Thyroid gland (tissue), 4 donors: ENCODE measurements around the gene LGALS1.

Experiments
- POLR2A ChIP-seq, 2 donors: fragments of 450-650 bp; IDR thresholded peaks; one replicate each; pipeline ENCODE4 v1.6.1; 2017; ENCODE audit warnings: antibody characterized with exemption in 2 of 2, mild to moderate bottlenecking in 2 of 2, moderate library complexity in 1 of 2
- TF ChIP-seq, protein P1 (sequence below), 6 experiments: fragments of 200-600 bp in 3 of 6; fragments of 450-650 bp in 3 of 6; sonication (generic) in 3 of 6; IDR thresholded peaks; one replicate each; pipeline ENCODE4 v1.5.1; 2016 to 2019; ENCODE audit warnings: antibody characterized with exemption in 6 of 6, mild to moderate bottlenecking in 2 of 6, inconsistent platforms in 1 of 6, moderate library complexity in 1 of 6

DNA sequence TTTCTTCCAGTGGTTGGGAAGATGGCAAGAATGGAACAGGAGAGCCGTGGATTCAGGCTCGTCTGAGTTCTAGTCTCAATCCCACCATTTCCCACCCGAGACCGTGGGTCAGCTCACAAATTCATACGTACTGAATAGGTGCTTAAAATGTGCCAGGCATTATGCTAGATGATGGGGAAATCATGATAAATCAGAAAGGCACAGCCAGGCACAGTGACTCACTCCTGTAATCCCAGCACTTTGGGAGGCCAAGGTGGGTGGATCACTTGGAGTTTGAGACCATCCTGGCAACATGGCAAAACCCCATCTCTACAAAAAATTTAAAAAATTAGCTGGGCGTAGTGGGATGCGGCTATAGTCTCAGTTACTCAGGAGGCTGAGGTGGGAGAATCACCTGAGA, 28.5 kb downstream of the LGALS1 start:
- TF ChIP-seq, protein P1, sequence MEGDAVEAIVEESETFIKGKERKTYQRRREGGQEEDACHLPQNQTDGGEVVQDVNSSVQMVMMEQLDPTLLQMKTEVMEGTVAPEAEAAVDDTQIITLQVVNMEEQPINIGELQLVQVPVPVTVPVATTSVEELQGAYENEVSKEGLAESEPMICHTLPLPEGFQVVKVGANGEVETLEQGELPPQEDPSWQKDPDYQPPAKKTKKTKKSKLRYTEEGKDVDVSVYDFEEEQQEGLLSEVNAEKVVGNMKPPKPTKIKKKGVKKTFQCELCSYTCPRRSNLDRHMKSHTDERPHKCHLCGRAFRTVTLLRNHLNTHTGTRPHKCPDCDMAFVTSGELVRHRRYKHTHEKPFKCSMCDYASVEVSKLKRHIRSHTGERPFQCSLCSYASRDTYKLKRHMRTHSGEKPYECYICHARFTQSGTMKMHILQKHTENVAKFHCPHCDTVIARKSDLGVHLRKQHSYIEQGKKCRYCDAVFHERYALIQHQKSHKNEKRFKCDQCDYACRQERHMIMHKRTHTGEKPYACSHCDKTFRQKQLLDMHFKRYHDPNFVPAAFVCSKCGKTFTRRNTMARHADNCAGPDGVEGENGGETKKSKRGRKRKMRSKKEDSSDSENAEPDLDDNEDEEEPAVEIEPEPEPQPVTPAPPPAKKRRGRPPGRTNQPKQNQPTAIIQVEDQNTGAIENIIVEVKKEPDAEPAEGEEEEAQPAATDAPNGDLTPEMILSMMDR (IDR thresholded peaks at IDR 0.05): no peak
- TF ChIP-seq POLR2A (IDR thresholded peaks at IDR 0.05): no peak
